OCI-M1 (cell line): Measurements from ENCODE around the gene OR4K13.

Source experiments
- DNase-seq: peaks from one replicate; lab custom pipeline; 2025; lab: John Stamatoyannopoulos, UW

The OR4K13 gene, protein sequence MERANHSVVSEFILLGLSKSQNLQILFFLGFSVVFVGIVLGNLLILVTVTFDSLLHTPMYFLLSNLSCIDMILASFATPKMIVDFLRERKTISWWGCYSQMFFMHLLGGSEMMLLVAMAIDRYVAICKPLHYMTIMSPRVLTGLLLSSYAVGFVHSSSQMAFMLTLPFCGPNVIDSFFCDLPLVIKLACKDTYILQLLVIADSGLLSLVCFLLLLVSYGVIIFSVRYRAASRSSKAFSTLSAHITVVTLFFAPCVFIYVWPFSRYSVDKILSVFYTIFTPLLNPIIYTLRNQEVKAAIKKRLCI

DNA sequence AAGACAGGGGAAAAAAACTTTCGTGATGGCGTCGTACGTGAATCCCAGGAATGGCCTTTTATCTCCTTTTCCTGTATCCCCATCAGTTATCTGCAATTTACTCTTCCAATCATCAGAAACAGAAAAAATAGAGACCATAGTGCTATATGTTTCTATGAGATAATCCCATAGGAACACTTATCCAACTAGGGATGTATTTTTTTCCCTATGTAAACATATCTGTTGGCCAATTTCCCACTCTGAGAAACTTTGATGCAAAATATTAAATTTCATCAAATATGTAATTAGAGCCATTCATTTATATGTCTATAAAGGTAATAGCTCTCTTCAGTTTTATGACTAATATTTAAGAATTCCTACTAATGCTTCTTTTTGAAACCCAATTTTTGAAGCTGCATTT is at the start of gene OR4K13:
Gene OR4K13, minus strand, starts transcription at position 101 of the 400 bp plus-strand sequence. CDS start 1,280 bp downstream, outside the sequence.
- DNase-seq = no peak

DNA sequence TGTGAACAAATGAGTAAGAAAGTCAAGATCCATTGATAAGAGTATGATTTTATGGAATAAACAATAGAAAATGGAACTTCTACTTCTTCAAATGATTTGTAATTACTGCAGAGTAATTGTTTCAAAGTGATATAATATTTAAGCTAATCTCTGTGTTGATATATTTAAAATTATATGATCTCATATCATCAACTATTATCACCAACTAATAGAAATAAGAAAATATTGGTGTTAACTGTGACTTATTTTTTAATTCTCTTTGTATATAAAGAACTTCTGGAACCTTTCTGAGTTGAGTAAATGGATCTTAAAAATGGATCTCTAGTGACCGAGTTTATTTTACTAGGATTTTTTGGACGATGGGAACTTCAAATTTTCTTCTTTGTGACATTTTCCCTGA is 23.9 kb upstream of the OR4K13 start, which contains the start of gene OR4L1:
Gene OR4L1, plus strand, starts transcription at position 301 of the 400 bp plus-strand sequence. Its CDS starts 0 bp downstream, at position 301.
- no peak for DNase-seq

DNA sequence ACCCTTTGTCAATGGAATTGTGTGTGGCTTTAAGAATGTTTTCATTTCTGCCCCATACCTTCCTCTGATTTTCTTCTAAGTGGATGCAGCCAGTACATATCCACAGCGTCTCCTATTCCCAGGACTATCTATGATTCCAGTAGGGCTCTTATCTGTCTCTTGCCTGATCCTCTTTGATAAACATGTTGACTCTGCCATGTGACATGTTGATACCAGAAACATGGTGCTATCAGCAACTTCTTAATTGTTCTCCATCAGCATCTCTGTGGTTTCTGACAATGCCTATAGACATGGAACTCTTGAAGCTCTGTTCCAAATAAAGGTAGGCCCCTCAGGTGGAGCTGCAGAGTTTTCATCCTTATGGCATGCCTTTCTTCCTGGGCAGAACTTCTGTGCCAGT is 12.4 kb upstream of the OR4K13 start:
- no peak for DNase-seq

DNA sequence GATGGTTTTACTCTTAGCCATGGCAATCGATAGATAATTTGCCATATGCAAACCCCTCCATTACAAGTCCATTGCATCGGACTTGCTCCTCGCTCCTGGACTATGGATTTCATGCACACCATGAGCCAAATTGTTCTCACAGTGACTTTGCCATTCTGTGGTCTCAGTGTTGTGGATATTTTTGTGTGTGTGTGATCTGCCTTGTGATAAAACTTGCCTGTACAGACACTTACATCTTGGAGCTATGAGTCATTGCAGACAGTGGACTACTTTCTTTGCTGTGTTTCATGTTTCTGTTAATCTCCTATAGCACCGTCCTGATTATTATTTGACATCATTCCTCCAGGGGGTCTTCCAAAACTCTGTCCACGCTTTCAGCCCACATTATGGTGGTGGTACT is 8.4 kb upstream of the OR4K13 start:
- no peak for DNase-seq

DNA sequence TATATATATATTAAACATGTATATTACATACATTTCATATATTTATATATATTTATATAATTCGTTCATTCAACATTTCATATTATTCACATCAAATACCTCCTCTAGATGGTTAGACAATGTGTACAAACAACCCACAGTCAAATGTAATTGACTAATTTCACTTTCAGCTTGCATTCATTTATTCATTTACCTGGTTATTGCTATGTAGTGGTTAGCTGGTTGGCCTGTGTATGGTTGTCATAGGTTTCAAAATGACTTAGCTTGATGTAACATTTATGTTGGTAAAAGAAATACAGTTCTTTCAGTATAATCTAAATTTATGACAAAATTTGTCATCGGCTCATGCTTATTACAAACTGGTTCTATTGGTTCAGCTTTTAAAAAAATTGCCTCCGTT is 389 bp downstream of the OR4K13 start:
- DNase-seq = no peak

DNA sequence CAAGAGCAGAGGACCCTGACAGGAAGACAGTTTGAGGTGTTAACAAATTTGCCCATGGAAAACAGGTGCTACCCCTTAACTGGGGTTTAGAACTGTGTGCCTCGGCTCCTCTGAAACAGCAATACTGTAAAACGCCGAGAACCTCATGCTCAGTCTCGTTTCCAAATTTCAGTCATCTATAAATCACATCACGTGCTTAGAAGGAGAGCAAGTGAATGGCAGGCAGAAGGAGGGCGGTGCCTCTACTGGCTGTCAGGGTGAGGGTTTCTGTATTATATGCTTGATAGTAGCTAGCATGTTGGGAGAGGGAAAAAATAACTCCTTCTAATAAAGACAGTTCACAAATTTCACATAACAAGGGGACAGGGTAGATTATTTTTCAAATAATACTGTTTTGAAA is 4.8 kb downstream of the OR4K13 start:
- no peak for DNase-seq

DNA sequence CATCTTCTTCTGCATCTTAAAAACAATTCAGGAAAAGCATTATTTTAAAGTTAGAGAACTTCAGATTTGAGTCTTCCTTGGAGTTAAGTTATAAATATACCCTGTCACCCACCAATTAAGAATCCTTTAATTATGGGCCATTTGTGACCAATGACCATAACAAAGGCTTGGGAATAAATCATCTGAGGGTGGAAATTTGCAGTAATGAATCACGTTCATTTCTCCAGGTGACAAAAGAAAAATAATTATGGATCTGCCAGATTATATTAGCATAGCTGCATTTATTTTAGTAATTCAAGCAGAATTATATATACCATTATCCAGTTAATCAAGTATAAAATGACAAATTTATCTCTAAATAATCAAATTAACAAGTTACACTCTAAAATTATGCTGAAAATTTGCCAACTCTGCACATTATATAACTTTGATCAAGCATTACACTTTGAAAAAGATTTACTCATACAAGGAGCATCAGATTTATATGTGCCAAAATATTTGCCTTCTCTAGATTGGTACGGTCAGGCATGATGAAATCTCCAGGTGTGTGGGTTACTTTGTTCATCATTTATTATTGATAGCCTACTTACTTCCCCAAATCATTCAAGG is 16.5 kb downstream of the OR4K13 start, which contains the start of gene OR4K14:
Gene OR4K14, minus strand, starts transcription at position 51 of the 609 bp plus-strand sequence. CDS start 4,114 bp downstream, outside the sequence.
- DNase-seq = no peak

DNA sequence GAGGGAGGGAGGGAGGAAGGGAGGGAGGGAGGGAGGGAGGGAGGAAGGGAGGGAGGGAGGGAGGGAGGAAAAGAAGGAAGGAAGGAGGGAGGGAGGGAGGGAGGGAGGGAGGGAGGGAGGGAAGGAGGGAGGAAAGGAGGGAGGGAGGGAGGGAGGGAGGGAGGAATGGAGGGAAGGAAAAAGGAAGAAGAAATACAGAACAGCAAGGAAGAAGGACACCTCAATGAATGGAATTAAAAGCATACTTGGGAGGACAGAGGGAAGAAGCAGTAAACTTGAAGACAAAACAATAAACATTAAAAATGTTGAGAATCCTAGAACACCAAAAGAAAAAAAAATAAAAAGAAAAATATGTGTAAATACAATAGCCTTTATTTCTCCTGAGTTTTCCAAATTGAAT is 27.7 kb downstream of the OR4K13 start:
- no peak for DNase-seq

DNA sequence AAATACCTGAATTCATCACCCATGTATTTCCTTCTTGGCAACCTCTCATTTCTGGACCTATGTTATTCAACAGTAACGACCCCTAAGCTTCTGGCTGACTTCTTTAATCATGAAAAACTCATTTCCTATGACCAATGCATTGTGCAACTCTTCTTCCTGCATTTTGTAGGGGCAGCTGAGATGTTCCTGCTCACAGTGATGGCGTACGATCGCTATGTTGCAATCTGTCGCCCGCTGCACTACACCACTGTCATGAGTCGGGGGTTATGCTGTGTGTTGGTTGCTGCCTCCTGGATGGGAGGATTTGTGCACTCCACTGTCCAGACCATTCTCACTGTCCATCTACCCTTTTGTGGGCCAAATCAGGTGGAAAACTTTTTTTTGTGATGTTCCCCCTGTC is 33.5 kb downstream of the OR4K13 start:
- no peak for DNase-seq

DNA sequence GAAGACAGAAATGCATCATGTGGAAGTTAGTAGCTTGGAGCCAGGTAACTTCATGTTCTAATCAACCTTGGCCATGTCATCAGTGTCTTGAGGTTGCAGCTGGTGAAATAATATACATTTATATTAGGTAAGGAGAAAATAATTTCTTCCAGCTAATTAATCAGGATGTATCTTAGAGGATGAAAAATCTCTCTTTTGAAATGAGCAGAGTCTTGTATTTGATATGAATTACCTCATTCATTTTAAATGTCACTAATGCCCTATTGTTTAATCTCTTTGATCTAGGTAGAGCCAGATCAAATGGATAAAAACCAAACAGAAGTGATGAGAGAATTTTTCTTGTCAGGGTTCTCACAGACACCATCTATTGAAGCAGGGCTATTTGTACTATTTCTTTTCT is 34.0 kb downstream of the OR4K13 start, which contains the start of gene OR4Q2:
Gene OR4Q2, plus strand, starts transcription at position 301 of the 400 bp plus-strand sequence.
- no peak for DNase-seq

DNA sequence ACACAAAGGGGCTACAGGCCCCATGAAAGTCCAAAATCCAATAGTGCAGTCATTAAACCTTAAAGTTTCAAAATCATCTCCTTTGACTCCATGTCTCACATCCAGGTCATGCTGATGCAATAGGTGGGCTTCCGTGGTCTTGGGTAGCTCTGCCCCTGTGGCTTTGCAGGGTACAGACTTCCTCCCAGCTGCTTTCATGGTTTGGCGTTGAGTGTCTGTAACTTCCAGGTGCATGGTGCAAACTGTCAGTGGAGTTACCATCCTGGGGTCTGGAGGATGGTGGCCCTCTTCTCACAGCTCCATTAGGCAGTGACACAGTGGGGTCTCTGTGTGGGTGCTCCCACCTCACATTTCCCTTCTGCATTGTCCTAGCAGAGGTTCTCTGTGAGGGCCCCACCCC is 42.4 kb downstream of the OR4K13 start:
- no peak for DNase-seq
